ENCODE results near the gene C1orf56. TPM values are rescaled to one million over a fixed set of nuclear protein-coding genes. Genes with fewer than 3 reads are reported as not detected.

Gene C1orf56
- total and polyA plus RNA-seq, 2 of the 13 experiments (the other 11 are each of a cell fraction or from before 2014, with no cell fraction given), result 1.5 to 3.2 TPM

- TF ChIP-seq, protein P1, sequence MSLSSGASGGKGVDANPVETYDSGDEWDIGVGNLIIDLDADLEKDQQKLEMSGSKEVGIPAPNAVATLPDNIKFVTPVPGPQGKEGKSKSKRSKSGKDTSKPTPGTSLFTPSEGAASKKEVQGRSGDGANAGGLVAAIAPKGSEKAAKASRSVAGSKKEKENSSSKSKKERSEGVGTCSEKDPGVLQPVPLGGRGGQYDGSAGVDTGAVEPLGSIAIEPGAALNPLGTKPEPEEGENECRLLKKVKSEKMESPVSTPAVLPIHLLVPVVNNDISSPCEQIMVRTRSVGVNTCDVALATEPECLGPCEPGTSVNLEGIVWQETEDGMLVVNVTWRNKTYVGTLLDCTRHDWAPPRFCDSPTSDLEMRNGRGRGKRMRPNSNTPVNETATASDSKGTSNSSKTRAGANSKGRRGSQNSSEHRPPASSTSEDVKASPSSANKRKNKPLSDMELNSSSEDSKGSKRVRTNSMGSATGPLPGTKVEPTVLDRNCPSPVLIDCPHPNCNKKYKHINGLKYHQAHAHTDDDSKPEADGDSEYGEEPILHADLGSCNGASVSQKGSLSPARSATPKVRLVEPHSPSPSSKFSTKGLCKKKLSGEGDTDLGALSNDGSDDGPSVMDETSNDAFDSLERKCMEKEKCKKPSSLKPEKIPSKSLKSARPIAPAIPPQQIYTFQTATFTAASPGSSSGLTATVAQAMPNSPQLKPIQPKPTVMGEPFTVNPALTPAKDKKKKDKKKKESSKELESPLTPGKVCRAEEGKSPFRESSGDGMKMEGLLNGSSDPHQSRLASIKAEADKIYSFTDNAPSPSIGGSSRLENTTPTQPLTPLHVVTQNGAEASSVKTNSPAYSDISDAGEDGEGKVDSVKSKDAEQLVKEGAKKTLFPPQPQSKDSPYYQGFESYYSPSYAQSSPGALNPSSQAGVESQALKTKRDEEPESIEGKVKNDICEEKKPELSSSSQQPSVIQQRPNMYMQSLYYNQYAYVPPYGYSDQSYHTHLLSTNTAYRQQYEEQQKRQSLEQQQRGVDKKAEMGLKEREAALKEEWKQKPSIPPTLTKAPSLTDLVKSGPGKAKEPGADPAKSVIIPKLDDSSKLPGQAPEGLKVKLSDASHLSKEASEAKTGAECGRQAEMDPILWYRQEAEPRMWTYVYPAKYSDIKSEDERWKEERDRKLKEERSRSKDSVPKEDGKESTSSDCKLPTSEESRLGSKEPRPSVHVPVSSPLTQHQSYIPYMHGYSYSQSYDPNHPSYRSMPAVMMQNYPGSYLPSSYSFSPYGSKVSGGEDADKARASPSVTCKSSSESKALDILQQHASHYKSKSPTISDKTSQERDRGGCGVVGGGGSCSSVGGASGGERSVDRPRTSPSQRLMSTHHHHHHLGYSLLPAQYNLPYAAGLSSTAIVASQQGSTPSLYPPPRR (CRISPR knock-in tag; IDR thresholded peaks at IDR 0.05; ENCODE audit: borderline replicate concordance), result peak; percentile 65; the same call in 1 of the 2 replicates
- TF ChIP-seq FOXO4 (CRISPR knock-in tag; conservative IDR thresholded peaks at IDR 0.05) (no peak), MEF2D (CRISPR knock-in tag; IDR thresholded peaks at IDR 0.05) (peak; percentile 58), RBFOX2 (IDR thresholded peaks at IDR 0.05; ENCODE audit: low read depth, low read length) (peak; percentile 76), GABPB1 (CRISPR knock-in tag; IDR thresholded peaks at IDR 0.05) (peak; percentile 43; the same call in 1 of the 2 replicates), GLMP (CRISPR knock-in tag; IDR thresholded peaks at IDR 0.05; ENCODE audit: borderline replicate concordance) (no peak), NR2F1 (CRISPR knock-in tag; IDR thresholded peaks at IDR 0.05) (peak in 1 of 2 experiments; percentile 32; a peak in 1 of 4 replicates), POGZ (CRISPR knock-in tag; IDR thresholded peaks at IDR 0.05) (peak; percentile 65), MEIS2 (CRISPR knock-in tag; IDR thresholded peaks at IDR 0.05) (peak; percentile 61; the same call in 1 of the 2 replicates), MIER3 (CRISPR knock-in tag; IDR thresholded peaks at IDR 0.05; ENCODE audit: borderline replicate concordance) (peak; percentile 55; the same call in 1 of the 2 replicates), ZNF7 (CRISPR knock-in tag; IDR thresholded peaks at IDR 0.05) (no peak), ZBTB33 (CRISPR knock-in tag; IDR thresholded peaks at IDR 0.05) (peak; percentile 5; the same call in 1 of the 2 replicates), PPARG (CRISPR knock-in tag; conservative IDR thresholded peaks at IDR 0.05) (peak; percentile 92), ZNF781 (CRISPR knock-in tag; IDR thresholded peaks at IDR 0.05; ENCODE audit: borderline replicate concordance, not compliant biosample characterization) (peak; percentile 41), BCL3 (CRISPR knock-in tag; IDR thresholded peaks at IDR 0.05) (peak; percentile 83; the same call in 1 of the 2 replicates)
- TF ChIP-seq, protein P2, sequence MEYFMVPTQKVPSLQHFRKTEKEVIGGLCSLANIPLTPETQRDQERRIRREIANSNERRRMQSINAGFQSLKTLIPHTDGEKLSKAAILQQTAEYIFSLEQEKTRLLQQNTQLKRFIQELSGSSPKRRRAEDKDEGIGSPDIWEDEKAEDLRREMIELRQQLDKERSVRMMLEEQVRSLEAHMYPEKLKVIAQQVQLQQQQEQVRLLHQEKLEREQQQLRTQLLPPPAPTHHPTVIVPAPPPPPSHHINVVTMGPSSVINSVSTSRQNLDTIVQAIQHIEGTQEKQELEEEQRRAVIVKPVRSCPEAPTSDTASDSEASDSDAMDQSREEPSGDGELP (IDR thresholded peaks at IDR 0.05; ENCODE audit: borderline replicate concordance, low read depth), result peak; percentile 59; the same call in 1 of the 2 replicates
Measured at GRCh38 chr1:151012684-151013471, 34.7 kb upstream of the C1orf56 start (continued).
